IPS DF 4.7 (cell line): ENCODE measurements around the gene FAM3D.
A peak's percentile ranks its signal among the peaks of the same experiment; 100 is the strongest.

ENCODE experiments used
- DNase-seq: peaks from one replicate; pipeline ENCODE4 v3.0.0-alpha.2; 2013; ENCODE audit warnings: low spot score; ENCODE audit errors: extremely low read depth

The FAM3D gene

GRCh38 chr3:58656631-58657030 lies 9.9 kb downstream of the FAM3D start:
- DNase-seq: no peak

GRCh38 chr3:58654466-58654865 lies 12.1 kb downstream of the FAM3D start:
- DNase-seq: no peak

- no peak for DNase-seq
Measured at GRCh38 chr3:58652624-58653023, 13.9 kb downstream of the FAM3D start.

- DNase-seq: no peak
Measured at GRCh38 chr3:58651276-58651675, 15.3 kb downstream of the FAM3D start.

- DNase-seq: no peak
Measured at GRCh38 chr3:58647381-58648141, 19.0 kb downstream of the FAM3D start.

- DNase-seq: no peak
Measured at GRCh38 chr3:58646503-58646902, 20.1 kb downstream of the FAM3D start.

- no peak for DNase-seq
Measured at GRCh38 chr3:58645726-58646125, 20.8 kb downstream of the FAM3D start.

GRCh38 chr3:58642846-58643245 lies 23.7 kb downstream of the FAM3D start:
- no peak for DNase-seq

GRCh38 chr3:58640700-58641372 lies 25.7 kb downstream of the FAM3D start:
- peak; percentile 49 for DNase-seq

- DNase-seq: no peak
Measured at GRCh38 chr3:58639842-58640241, 26.7 kb downstream of the FAM3D start.

- no peak for DNase-seq
Measured at GRCh38 chr3:58639001-58639400, 27.6 kb downstream of the FAM3D start.

GRCh38 chr3:58638591-58638990 lies 28.0 kb downstream of the FAM3D start:
- no peak for DNase-seq

GRCh38 chr3:58637509-58637908 lies 29.1 kb downstream of the FAM3D start:
- no peak for DNase-seq

- DNase-seq: no peak
Measured at GRCh38 chr3:58635371-58636285, 30.9 kb downstream of the FAM3D start.

- no peak for DNase-seq
Measured at GRCh38 chr3:58633157-58633865, 33.3 kb downstream of the FAM3D start.

GRCh38 chr3:58631742-58632141 lies 34.8 kb downstream of the FAM3D start:
- DNase-seq: no peak

GRCh38 chr3:58630710-58631092 lies 35.9 kb downstream of the FAM3D start:
- no peak for DNase-seq

- peak; percentile 51 for DNase-seq
Measured at GRCh38 chr3:58630076-58630709, 36.4 kb downstream of the FAM3D start.

GRCh38 chr3:58629629-58630028 lies 36.9 kb downstream of the FAM3D start:
- DNase-seq: no peak

- DNase-seq: no peak
Measured at GRCh38 chr3:58628823-58629562, 37.6 kb downstream of the FAM3D start.
